Superior temporal gyrus (tissue), 1 donor: ENCODE data around the gene PTPRQ.

ENCODE experiments used
- DNase-seq: peaks from one replicate; pipeline ENCODE4 v3.0.0-alpha.2; 2016; ENCODE audit errors: extremely low spot score

PTPRQ gene

DNA sequence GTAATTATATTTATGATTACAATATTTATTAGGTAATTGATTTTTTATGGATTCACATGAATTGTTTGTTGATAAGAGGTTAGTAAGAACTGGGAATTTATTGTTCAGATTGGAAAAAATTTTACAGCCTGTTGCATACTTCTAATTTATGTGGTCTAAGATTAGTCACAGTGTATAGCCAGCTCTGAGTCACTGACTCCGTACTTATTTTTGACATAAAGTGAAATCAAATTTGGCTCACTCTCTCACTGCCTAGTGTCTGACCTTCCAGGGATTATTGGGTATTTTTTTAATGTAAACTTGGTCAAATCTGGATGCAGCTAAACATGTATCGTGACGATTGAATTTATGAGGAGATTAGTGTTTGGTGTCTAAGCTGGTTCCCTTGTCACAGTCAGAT lies 109.3 kb downstream of the PTPRQ start:
- DNase-seq, result no peak

- DNase-seq, result no peak
Measured at GRCh38 chr12:80556566-80556965, 112.5 kb downstream of the PTPRQ start.

DNA sequence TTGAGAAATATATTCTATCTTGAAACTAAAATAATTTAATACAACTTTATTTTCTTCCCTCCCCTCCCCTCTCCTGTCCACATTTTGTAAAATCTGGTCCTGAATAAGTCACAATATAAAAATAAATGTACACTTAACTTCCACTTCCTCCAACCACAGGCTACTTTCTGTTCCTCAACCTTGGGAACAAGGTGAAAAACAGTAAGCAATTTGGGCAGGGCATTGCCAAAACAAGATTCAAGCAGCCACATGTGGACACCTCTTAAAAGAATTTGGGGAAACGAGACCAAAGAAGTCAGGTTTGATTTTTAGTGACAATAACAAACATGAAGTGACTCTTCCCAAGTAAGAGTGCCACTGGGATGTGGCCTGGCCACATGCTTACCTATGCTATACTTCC lies 115.7 kb downstream of the PTPRQ start:
- no peak for DNase-seq

GRCh38 chr12:80565271-80565670 lies 121.2 kb downstream of the PTPRQ start:
- DNase-seq, result no peak

DNA sequence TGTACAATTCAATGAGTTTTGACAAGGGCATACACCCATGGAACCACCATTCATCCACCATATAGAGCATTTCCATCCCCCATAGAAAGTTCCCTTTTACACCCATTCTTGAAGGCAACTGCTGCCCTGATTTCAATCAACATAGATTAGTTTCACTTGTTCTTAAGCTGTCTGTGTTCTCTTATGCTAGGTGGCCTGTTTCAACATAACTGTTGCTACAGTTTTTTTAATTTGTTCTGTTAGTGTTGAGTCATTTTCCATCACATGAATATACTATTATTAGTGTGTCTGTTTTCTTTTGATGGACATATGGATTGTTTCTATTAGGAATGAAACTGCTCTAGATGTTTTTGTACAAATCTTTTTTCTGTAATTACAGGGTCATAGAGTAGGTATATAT lies 123.4 kb downstream of the PTPRQ start:
- DNase-seq, result no peak

DNA sequence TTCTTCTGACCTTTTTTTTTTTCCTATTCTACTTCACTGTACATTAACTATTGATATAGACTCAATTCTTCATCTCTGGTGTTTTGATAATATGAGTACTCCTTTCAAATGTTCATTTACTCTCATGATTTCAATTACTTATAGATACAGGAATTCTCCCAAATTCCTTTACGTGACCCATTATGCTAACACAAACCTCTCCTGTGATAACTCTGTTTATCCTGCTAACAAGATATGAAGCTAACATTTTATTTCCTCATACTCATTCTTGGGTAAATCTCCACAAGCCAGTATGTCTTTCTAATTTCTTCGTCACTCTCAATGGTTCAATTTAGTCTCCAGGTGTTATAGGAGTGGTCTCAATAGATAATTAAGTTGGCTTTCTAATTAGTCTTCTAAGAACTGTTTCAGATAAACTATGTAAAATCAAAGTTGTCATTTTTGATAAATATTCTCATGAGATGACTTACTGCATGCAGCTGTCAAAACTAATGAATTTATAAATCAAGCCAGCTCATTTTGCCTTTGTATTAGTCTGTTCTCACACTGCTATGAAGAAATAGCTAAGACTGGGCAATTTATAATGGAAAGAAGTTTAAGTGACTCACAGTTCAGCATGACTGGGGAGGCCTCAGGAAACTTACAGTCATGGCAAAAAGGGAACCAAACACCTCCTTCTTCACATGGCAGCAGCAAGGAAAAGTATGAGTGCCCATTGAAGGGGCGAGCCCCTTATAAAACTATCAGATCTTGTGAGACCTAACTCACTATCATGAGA lies 132.8 kb downstream of the PTPRQ start:
- no peak for DNase-seq

GRCh38 chr12:80580254-80580653 lies 136.2 kb downstream of the PTPRQ start:
- DNase-seq, result no peak

DNA sequence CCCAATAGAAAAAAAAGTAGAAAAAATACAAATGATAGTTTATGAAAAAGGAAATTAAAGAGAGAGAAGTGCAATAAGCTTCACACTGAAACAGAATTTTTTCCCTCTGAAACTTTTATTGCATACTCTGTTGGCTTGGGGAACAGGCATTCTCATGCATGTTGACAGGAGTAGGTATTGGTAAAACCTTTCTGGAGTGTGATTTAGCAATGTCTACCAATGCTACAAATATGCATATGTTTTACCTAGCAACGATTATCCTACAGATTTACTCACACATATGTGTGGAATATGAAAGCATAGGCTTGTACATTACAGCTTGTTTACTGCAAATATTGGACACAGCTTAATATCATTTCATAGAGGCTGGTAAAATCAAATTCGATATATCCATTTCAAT lies 137.7 kb downstream of the PTPRQ start:
- no peak for DNase-seq

GRCh38 chr12:80582431-80582830 lies 138.4 kb downstream of the PTPRQ start:
- no peak for DNase-seq

DNA sequence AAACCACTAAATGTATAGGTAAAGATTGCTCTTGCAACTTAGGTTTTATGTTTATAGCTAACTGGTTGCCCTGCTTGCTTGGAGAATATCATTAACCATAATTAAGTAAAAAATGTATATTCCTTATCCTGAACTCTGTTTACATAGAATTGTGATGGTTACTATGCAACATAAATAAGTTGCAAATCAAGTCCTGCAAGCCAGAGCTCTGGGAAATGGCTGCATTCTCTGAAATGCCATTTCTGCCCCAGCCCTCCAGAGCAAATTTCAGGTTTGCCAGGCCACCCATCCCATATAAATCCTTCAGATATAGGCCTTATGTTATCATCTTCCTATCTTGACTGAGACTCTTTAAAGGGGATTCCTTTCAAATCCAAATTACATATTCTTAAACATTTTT lies 145.0 kb downstream of the PTPRQ start:
- no peak for DNase-seq

DNA sequence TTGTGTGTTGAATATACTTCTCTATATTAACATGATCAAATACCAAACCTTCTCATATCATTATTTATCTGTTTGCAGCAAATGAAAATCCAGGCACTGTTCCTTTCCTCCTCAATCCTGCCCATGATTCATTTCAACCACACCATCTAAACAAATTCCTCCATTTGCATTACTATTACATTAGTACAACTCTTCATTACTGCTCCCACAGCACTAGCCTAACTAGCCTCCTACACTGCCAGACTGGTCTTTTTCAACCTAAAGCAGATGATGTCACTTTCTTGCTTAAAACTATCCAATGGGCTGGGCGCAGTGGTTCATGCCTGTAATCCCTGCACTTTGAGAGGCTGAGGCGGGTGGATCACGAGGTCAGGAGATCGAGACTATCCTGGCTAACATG lies 146.1 kb downstream of the PTPRQ start:
- no peak for DNase-seq

- no peak for DNase-seq
Measured at GRCh38 chr12:80593766-80594165, 149.7 kb downstream of the PTPRQ start.

GRCh38 chr12:80596509-80596908 lies 152.5 kb downstream of the PTPRQ start:
- DNase-seq, result no peak

- no peak for DNase-seq
Measured at GRCh38 chr12:80598004-80598606, 154.1 kb downstream of the PTPRQ start.

- no peak for DNase-seq
Measured at GRCh38 chr12:80602455-80602854, 158.4 kb downstream of the PTPRQ start.

- no peak for DNase-seq
Measured at GRCh38 chr12:80607361-80608135, 163.5 kb downstream of the PTPRQ start.

GRCh38 chr12:80617733-80618132 lies 173.7 kb downstream of the PTPRQ start:
- DNase-seq, result no peak

DNA sequence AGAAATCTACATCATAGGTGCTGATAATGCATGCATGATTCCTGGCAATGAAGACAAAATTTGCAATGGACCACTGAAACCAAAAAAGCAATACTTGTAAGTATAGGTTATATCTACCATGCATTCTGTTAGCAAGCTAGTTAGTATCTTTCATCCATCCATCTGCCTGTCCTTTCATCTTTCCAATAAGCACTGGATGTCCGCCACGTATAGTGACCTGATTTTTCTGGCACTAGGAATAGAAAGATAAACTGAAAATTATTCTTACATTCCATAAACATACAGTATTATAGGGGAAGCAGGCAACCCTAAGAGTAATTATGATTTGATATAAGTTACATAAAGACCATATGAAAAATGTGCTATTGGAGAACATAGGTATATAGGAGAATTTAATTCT lies 176.2 kb downstream of the PTPRQ start:
- DNase-seq, result no peak

DNA sequence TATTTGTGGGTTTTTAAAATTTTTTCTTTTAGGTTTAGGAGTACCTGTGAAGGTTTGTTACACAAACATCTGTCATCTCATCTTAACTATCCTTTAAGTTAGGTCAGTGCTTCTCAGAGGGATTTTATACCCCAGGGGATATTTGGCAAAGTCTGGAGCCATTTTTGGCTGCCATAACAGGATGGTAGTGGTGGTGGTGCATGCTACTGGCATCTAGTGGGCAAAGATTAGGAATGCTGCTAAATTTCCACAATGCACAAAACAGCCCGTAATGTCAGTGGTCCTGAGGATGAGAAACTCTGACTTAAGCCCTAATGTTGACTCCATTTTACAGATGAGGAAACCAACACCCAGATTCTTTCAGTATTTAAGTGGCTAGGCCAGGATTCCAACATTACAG lies 178.2 kb downstream of the PTPRQ start:
- no peak for DNase-seq

GRCh38 chr12:80625051-80625450 lies 181.0 kb downstream of the PTPRQ start:
- no peak for DNase-seq

GRCh38 chr12:80625901-80626300 lies 181.9 kb downstream of the PTPRQ start:
- no peak for DNase-seq

DNA sequence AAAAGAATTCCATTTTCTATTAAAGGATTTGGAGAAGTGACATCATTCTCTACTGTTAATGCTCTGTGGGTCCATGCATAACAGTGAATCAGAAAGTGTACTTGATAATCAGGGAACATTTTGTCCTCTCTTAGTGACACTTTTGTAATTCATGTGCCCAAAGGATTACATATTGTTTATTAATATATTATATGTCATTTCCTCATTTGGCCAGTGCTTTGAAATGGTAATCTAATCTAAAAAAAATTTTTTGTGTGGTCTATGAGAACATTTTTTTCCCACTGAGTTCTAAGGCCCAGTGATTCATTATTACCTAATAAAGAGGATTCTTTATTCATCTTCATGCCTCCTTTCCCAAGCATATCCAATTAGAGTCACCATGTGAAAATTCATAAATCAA lies 183.7 kb downstream of the PTPRQ start:
- DNase-seq, result no peak

DNA sequence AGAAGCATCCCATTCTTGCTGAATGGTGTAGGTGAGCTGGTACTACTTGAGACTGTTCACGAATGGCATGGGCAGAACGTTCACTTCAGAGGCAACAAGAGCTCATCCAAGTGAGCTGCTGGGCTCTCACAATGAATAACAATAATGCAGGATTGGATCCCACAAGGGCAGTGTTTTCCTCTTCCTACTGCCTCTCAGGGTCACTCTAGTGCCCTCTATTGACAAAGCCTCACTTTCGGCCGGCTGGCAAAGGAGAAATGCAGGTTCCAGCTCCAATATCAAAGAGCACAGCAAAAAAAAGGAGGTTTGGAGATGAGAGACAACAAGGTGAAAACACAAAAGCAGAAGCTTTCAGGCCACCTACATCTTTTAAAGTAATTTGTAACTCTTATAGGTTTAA lies 188.8 kb downstream of the PTPRQ start:
- no peak for DNase-seq
